SK-N-SH (cell line): Measurements from ENCODE around the gene TTLL7. TPM values are rescaled to one million over a fixed set of nuclear protein-coding genes. Genes with fewer than 3 reads are reported as not detected.

Experiments used
- CTCF ChIA-PET: fragments of 300-600, 350-600 bp; formaldehyde crosslinking; extraction: SDS; loops from one replicate; lab custom pipeline; 2021; lab: Yijun Ruan, JAX
- POLR2A ChIA-PET: fragments of 350-600 bp; sonication (Branson Sonifier 250); formaldehyde crosslinking; extraction: SDS; loops from one replicate; lab custom pipeline; 2020; ENCODE audit warnings: antibody characterized with exemption, inconsistent platforms; lab: Yijun Ruan, JAX
- DNase-seq: peaks from one replicate; pipeline ENCODE4 v3.0.0; 2012
- H2AFZ ChIP-seq: fragments of 200-600 bp; sonication (generic); 2 replicates; pipeline ENCODE4 v1.8.1; 2016; ENCODE audit warnings: antibody characterized with exemption, mild to moderate bottlenecking, low read depth
- H3F3A ChIP-seq: fragments of 200-600 bp; sonication (generic); replicated peaks from 2 replicates; pipeline ENCODE3; 2016; ENCODE audit warnings: antibody characterized with exemption, mild to moderate bottlenecking; ENCODE audit not compliant: insufficient read depth
- H3K27ac ChIP-seq, 2 experiments: fragments of 200-500 bp in 1 of 2; fragments of 200-600 bp in 1 of 2; sonication (Bioruptor generic) in 1 of 2; sonication (generic), shearing (Covaris generic) in 1 of 2; 2 replicates each; pipeline versions ENCODE4 v1.5.1 to v1.6.1; 2014 to 2016; ENCODE audit warnings: low read depth in 2 of 2, inconsistent platforms in 1 of 2, low read length in 1 of 2, mild to moderate bottlenecking in 1 of 2, mixed read lengths in 1 of 2
- H3K27me3 ChIP-seq: fragments of 200-600 bp; sonication (generic), shearing (Covaris generic); 2 replicates; pipeline ENCODE4 v1.6.1; 2016; ENCODE audit warnings: mixed run types; ENCODE audit not compliant: insufficient read depth
- H3K36me3 ChIP-seq, 2 experiments: fragments of 200-500 bp in 1 of 2; fragments of 200-600 bp in 1 of 2; sonication (Bioruptor generic) in 1 of 2; sonication (generic) in 1 of 2; replicated peaks in 1 of 2; 2 replicates each; pipeline versions ENCODE3 to v1.5.1; 2014 to 2016; ENCODE audit warnings: low read length in 1 of 2, mild to moderate bottlenecking in 1 of 2; ENCODE audit not compliant: insufficient read depth in 2 of 2, control insufficient read depth in 1 of 2
- H3K4me1 ChIP-seq, 2 experiments: fragments of 200-500 bp in 1 of 2; fragments of 200-600 bp in 1 of 2; sonication (Bioruptor generic) in 1 of 2; sonication (generic), shearing (Covaris generic) in 1 of 2; 2 replicates each; pipeline versions ENCODE4 v1.5.1 to v1.6.1; 2014 to 2016; ENCODE audit warnings: low read depth in 1 of 2, low read length in 1 of 2, mixed run types in 1 of 2; ENCODE audit not compliant: insufficient read depth in 2 of 2, control insufficient read depth in 1 of 2
- H3K4me2 ChIP-seq: fragments of 200-600 bp; sonication (generic), shearing (Covaris generic); 2 replicates; pipeline ENCODE4 v1.6.1; 2017; ENCODE audit warnings: mixed run types
- H3K4me3 ChIP-seq, 2 experiments: fragments of 200-500 bp in 1 of 2; fragments of 200-600 bp in 1 of 2; sonication (Bioruptor generic) in 1 of 2; sonication (generic), shearing (Covaris generic) in 1 of 2; 2 replicates each; pipeline versions ENCODE4 v1.5.1 to v1.8.1; 2014 to 2016; ENCODE audit warnings: low read depth in 2 of 2, inconsistent platforms in 1 of 2, low read length in 1 of 2, mild to moderate bottlenecking in 1 of 2, mixed read lengths in 1 of 2, moderate library complexity in 1 of 2
- H3K79me2 ChIP-seq: fragments of 200-600 bp; sonication (generic); 2 replicates; pipeline ENCODE4 v1.8.1; 2017; ENCODE audit warnings: mild to moderate bottlenecking; ENCODE audit not compliant: insufficient read depth
- H3K9ac ChIP-seq: fragments of 200-600 bp; sonication (generic); 2 replicates; pipeline ENCODE4 v1.6.1; 2017; ENCODE audit warnings: mixed run types
- H3K9me2 ChIP-seq: fragments of 200-600 bp; sonication (generic); 2 replicates; pipeline ENCODE4 v1.6.1; 2017; ENCODE audit warnings: mixed run types
- H3K9me3 ChIP-seq: fragments of 200-600 bp; sonication (generic); 2 replicates; pipeline ENCODE4 v1.6.1; 2017; ENCODE audit warnings: mixed run types, mild to moderate bottlenecking, moderate library complexity
- H4K20me1 ChIP-seq: fragments of 200-600 bp; sonication (generic); 2 replicates; pipeline ENCODE4 v1.6.1; 2017; ENCODE audit warnings: mild to moderate bottlenecking, mixed run types; ENCODE audit not compliant: insufficient read depth
- EP300 ChIP-seq, 2 experiments: IDR thresholded peaks; 2 replicates each; pipeline versions ENCODE4 v1.4.0 to v1.6.1; 2012; ENCODE audit warnings: borderline replicate concordance in 1 of 2, low read depth in 1 of 2, low read length in 1 of 2
- FOSL2 ChIP-seq: IDR thresholded peaks from 2 replicates; pipeline ENCODE4 v1.4.0; 2012; ENCODE audit warnings: low read depth, mild to moderate bottlenecking, moderate library complexity, borderline replicate concordance
- JUND ChIP-seq: IDR thresholded peaks from 2 replicates; pipeline ENCODE4 v1.4.0; 2012
- MXI1 ChIP-seq: IDR thresholded peaks from 2 replicates; pipeline ENCODE4 v1.6.1; 2012; ENCODE audit warnings: mild to moderate bottlenecking, low read depth, low read length, improper control_type of control experiment
- NFIC ChIP-seq: IDR thresholded peaks from 2 replicates; pipeline ENCODE4 v1.4.0; 2012; ENCODE audit warnings: borderline replicate concordance
- NRF1 ChIP-seq: IDR thresholded peaks from 2 replicates; pipeline ENCODE4 v1.6.1; 2012; ENCODE audit warnings: low read depth, mild to moderate bottlenecking, low read length
- POLR2AphosphoS5 ChIP-seq: IDR thresholded peaks from 2 replicates; pipeline ENCODE4 v1.6.1; 2012; ENCODE audit warnings: low read depth, low read length
- RCOR1 ChIP-seq: fragments of 150-350 bp; IDR thresholded peaks from 2 replicates; pipeline ENCODE4 v1.6.1; 2017; ENCODE audit warnings: antibody characterized with exemption, low read length
- SIN3A ChIP-seq: IDR thresholded peaks from 2 replicates; pipeline ENCODE4 v1.6.1; 2012; ENCODE audit warnings: low read depth, mild to moderate bottlenecking, low read length, moderate library complexity, borderline replicate concordance
- TAF1 ChIP-seq: IDR thresholded peaks from 2 replicates; pipeline ENCODE4 v1.6.1; 2012; ENCODE audit warnings: low read depth, mild to moderate bottlenecking, low read length, moderate library complexity, borderline replicate concordance
- TCF12 ChIP-seq: IDR thresholded peaks from 2 replicates; pipeline ENCODE4 v1.4.0; 2012
- WGBS: methylation state at CpG from one replicate; pipeline ENCODE4 v1.1.6; 2017; ENCODE audit warnings: low lambda C conversion rate; 5-methylcytosine and 5-hydroxymethylcytosine counted together
- polyA plus RNA-seq, 3 experiments: library from polyadenylated mRNA; depleted of rRNA; stranded (reverse); fragments of >200 nt; gene quantifications; 2 replicates each; pipeline ENCODE4 v1.2.3, GENCODE V29; 2012
- TF ChIP-seq, protein P1 (sequence below): fragments of 150-350 bp; IDR thresholded peaks from 2 replicates; pipeline ENCODE4 v1.6.1; 2017; ENCODE audit warnings: antibody characterized with exemption, low read length, low read depth, borderline replicate concordance
- TF ChIP-seq, protein P2 (sequence below): IDR thresholded peaks from 2 replicates; pipeline ENCODE4 v1.4.0; 2012; ENCODE audit warnings: low read depth, borderline replicate concordance

TTLL7 gene, protein sequence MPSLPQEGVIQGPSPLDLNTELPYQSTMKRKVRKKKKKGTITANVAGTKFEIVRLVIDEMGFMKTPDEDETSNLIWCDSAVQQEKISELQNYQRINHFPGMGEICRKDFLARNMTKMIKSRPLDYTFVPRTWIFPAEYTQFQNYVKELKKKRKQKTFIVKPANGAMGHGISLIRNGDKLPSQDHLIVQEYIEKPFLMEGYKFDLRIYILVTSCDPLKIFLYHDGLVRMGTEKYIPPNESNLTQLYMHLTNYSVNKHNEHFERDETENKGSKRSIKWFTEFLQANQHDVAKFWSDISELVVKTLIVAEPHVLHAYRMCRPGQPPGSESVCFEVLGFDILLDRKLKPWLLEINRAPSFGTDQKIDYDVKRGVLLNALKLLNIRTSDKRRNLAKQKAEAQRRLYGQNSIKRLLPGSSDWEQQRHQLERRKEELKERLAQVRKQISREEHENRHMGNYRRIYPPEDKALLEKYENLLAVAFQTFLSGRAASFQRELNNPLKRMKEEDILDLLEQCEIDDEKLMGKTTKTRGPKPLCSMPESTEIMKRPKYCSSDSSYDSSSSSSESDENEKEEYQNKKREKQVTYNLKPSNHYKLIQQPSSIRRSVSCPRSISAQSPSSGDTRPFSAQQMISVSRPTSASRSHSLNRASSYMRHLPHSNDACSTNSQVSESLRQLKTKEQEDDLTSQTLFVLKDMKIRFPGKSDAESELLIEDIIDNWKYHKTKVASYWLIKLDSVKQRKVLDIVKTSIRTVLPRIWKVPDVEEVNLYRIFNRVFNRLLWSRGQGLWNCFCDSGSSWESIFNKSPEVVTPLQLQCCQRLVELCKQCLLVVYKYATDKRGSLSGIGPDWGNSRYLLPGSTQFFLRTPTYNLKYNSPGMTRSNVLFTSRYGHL
- polyA plus RNA-seq (2012; rRNA removed) = 7.3 and 11.5 TPM in 2 replicates
- 7.2 and 7.3 TPM in 2 replicates for polyA plus RNA-seq (2012; cell fraction: cytosol; rRNA removed)
- polyA plus RNA-seq (2012; cell fraction: nucleus; rRNA removed) = 11.3 and 29.3 TPM in 2 replicates

GRCh38 chr1:83998498-83999315, at the start of gene TTLL7:
TTLL7 (minus strand) TSS chr1:83999132; CDS start chr1:83952211, 46,921 bp downstream.
- 7% methylated on average over 18 of the region's 73 CpGs for WGBS
- POLR2A ChIA-PET = interaction anchor here (0.6 to 1.6 kb wide), 5 partner anchors 13 to 79 kb away, joined by 3 to 10 read pairs (median 5); no protein-coding TSS in a partner anchor
- CTCF ChIA-PET = interaction anchor here (0.9 to 1.7 kb wide), 7 partner anchors 9 to 143 kb away, joined by 3 to 7 read pairs (median 3); no protein-coding TSS in a partner anchor

More at GRCh38 chr1:83998498-83999315, at the start of gene TTLL7:
- Histone ChIP-seq H3K36me3 (no peaks in the 10 kb centered on the region), H3K9me3 (no peaks in the 10 kb centered on the region), H3K4me1 (peaks cover 0 to 6% of the 10 kb centered on the region in 2 experiments; a peak in 3 of 4 replicates), H4K20me1 (no peaks in the 10 kb centered on the region), H3K27ac (peak within 1 kb of the TSS; percentile 67 to 94), H3K27me3 (no peaks in the 10 kb centered on the region), H3K79me2 (peaks cover 3% of the 10 kb centered on the region; the same call in 1 of the 2 replicates), H3F3A (peaks cover 15% of the 10 kb centered on the region), H3K4me2 (peak within 1 kb of the TSS; percentile 88), H3K9me2 (no peaks in the 10 kb centered on the region)
- DNase-seq = peak; percentile 92
- TF ChIP-seq, protein P1, sequence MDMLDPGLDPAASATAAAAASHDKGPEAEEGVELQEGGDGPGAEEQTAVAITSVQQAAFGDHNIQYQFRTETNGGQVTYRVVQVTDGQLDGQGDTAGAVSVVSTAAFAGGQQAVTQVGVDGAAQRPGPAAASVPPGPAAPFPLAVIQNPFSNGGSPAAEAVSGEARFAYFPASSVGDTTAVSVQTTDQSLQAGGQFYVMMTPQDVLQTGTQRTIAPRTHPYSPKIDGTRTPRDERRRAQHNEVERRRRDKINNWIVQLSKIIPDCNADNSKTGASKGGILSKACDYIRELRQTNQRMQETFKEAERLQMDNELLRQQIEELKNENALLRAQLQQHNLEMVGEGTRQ = no peak
- peak; percentile 17; the same call in 1 of the 2 replicates for TF ChIP-seq NFIC
- peak; percentile 38; the same call in 1 of the 2 replicates for TF ChIP-seq POLR2AphosphoS5
- TF ChIP-seq JUND = peak; percentile 21; the same call in 1 of the 2 replicates
- TF ChIP-seq EP300 (IDR thresholded peaks at IDR 0.05; ENCODE audit: borderline replicate concordance in 1 of 2, low read depth in 1 of 2, low read length in 1 of 2) = peak in 1 of 2 experiments; percentile 58; a peak in 1 of 4 replicates
- TF ChIP-seq NRF1 = no peak
- TF ChIP-seq FOSL2 = 0 out of 2 replicates have a peak, but pooled peaks have one; percentile 0
- peak; percentile 14; the same call in 1 of the 2 replicates for TF ChIP-seq TCF12
- TF ChIP-seq, protein P2, sequence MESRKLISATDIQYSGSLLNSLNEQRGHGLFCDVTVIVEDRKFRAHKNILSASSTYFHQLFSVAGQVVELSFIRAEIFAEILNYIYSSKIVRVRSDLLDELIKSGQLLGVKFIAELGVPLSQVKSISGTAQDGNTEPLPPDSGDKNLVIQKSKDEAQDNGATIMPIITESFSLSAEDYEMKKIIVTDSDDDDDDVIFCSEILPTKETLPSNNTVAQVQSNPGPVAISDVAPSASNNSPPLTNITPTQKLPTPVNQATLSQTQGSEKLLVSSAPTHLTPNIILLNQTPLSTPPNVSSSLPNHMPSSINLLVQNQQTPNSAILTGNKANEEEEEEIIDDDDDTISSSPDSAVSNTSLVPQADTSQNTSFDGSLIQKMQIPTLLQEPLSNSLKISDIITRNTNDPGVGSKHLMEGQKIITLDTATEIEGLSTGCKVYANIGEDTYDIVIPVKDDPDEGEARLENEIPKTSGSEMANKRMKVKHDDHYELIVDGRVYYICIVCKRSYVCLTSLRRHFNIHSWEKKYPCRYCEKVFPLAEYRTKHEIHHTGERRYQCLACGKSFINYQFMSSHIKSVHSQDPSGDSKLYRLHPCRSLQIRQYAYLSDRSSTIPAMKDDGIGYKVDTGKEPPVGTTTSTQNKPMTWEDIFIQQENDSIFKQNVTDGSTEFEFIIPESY = no peak
- no peak; the same call in 1 of the 2 replicates for TF ChIP-seq SIN3A
- TF ChIP-seq TAF1 = peak; percentile 45
- no peak for TF ChIP-seq RCOR1
- TF ChIP-seq MXI1 = peak; percentile 49
- TF ChIP-seq, all 33 proteins: peak for 8
- Histone ChIP-seq H2AFZ (peak within 1 kb of the TSS; percentile 96), H3K4me3 (peak within 1 kb of the TSS; percentile 81 to 93), H3K9ac (peak within 1 kb of the TSS; percentile 90)
